HCT116 (cell line): ENCODE results near the gene SMIM35. TPM values are rescaled to one million over a fixed set of nuclear protein-coding genes. Genes with fewer than 3 reads are reported as not detected.

Source experiments
- ATAC-seq: fragments of 200-7000 bp; cut with Tn5 transposase; 2 replicates; pipeline ENCODE4 v1.9.1; 2020; ENCODE audit warnings: mild to moderate bottlenecking, moderate library complexity
- BruUV-seq: library from RNA; stranded (reverse); fragments of 400-500 nt; replicated peaks from 2 replicates; lab custom pipeline; 2021; lab: Mats Ljungman, UMichigan
- CTCF ChIA-PET: fragments of 300-600 bp; sonication (Branson Sonifier 250); formaldehyde crosslinking; loops from one replicate; lab custom pipeline; 2021; ENCODE audit warnings: antibody characterized with exemption; lab: Charles Lee
- POLR2A ChIA-PET: fragments of 300-600, 350-600 bp; sonication (Branson Sonifier 250); formaldehyde crosslinking; loops from one replicate; lab custom pipeline; 2021; ENCODE audit warnings: antibody characterized with exemption; lab: Charles Lee
- RAD21 ChIA-PET, 2 experiments: fragments of 300-600 bp; sonication (Branson Sonifier 250); formaldehyde crosslinking; loops; one replicate each; lab custom pipeline; 2023; ENCODE audit warnings: low total read pairs in 2 of 2; ENCODE audit not compliant: uncharacterized antibody in 2 of 2, unreplicated experiment in 2 of 2, low non-redundant PET in 1 of 2; lab: Charles Lee
- DNase-seq: peaks from one replicate; pipeline ENCODE4 v3.0.0-alpha.2; 2010; ENCODE audit warnings: low read depth, low spot score
- H2AFZ ChIP-seq: fragments of 200-600 bp; shearing (Covaris generic), sonication (generic); 2 replicates; pipeline ENCODE4 v1.6.1; 2017; ENCODE audit warnings: low read depth, mixed run types, mixed read lengths, antibody characterized with exemption, low read length; ENCODE audit not compliant: poor library complexity, severe bottlenecking
- H3K27ac ChIP-seq: 2 replicates; pipeline ENCODE4 v1.5.1; 2012; ENCODE audit warnings: low read depth, low read length
- H3K27me3 ChIP-seq: fragments of 200-600 bp; sonication (generic); 2 replicates; pipeline ENCODE4 v1.6.1; 2016; ENCODE audit warnings: mixed run types, low read length, mixed read lengths; ENCODE audit not compliant: insufficient read depth
- H3K36me3 ChIP-seq, 2 experiments: fragments of 200-500 bp in 1 of 2; fragments of 200-600 bp in 1 of 2; sonication (Bioruptor generic) in 1 of 2; sonication (generic) in 1 of 2; 2 replicates each; pipeline versions ENCODE4 v1.5.1 to v1.6.1; 2014 to 2016; ENCODE audit warnings: low read length in 2 of 2, inconsistent platforms in 1 of 2, mixed read lengths in 1 of 2, mixed run types in 1 of 2; ENCODE audit not compliant: insufficient read depth in 2 of 2, control insufficient read depth in 1 of 2
- H3K4me1 ChIP-seq, 2 experiments: fragments of 200-600 bp in 1 of 2; sonication (generic) in 1 of 2; 2 replicates each; pipeline versions ENCODE4 v1.5.1 to v1.6.1; 2012 to 2017; ENCODE audit warnings: low read length in 2 of 2, inconsistent platforms in 1 of 2, mild to moderate bottlenecking in 1 of 2, mixed read lengths in 1 of 2, mixed run types in 1 of 2, moderate library complexity in 1 of 2; ENCODE audit not compliant: insufficient read depth in 2 of 2, control insufficient read depth in 1 of 2
- H3K4me2 ChIP-seq: fragments of 200-600 bp; sonication (generic); 2 replicates; pipeline ENCODE4 v1.6.1; 2017; ENCODE audit warnings: mixed run types, low read length, mixed read lengths
- H3K4me3 ChIP-seq, 2 experiments: fragments of 200-600 bp in 1 of 2; sonication (generic) in 1 of 2; replicated peaks in 1 of 2; 2 replicates each; pipeline ENCODE4 v1.5.1; 2011 to 2016; ENCODE audit warnings: low read length in 2 of 2, control low read depth in 1 of 2, low read depth in 1 of 2, mild to moderate bottlenecking in 1 of 2, mixed read lengths in 1 of 2, mixed run types in 1 of 2
- H3K79me2 ChIP-seq: fragments of 200-600 bp; sonication (generic); 2 replicates; pipeline ENCODE4 v1.6.1; 2017; ENCODE audit warnings: mild to moderate bottlenecking, mixed run types, low read length, moderate library complexity, mixed read lengths; ENCODE audit not compliant: insufficient read depth
- H3K9ac ChIP-seq: fragments of 200-600 bp; sonication (generic); 2 replicates; pipeline ENCODE4 v1.6.1; 2016; ENCODE audit warnings: low read length, mixed read lengths
- H3K9me2 ChIP-seq: fragments of 200-600 bp; sonication (generic), shearing (Covaris generic); 2 replicates; pipeline ENCODE4 v1.6.1; 2017; ENCODE audit warnings: mixed run types, mild to moderate bottlenecking, moderate library complexity; ENCODE audit not compliant: insufficient read depth
- H3K9me3 ChIP-seq, 2 experiments: fragments of 200-500 bp in 1 of 2; fragments of 200-600 bp in 1 of 2; sonication (Bioruptor generic) in 1 of 2; sonication (generic) in 1 of 2; 2 replicates each; pipeline ENCODE4 v1.6.1; 2014 to 2017; ENCODE audit warnings: low read length in 2 of 2, mixed read lengths in 2 of 2, inconsistent platforms in 1 of 2, low read depth in 1 of 2, mild to moderate bottlenecking in 1 of 2, mixed run types in 1 of 2, moderate library complexity in 1 of 2; ENCODE audit not compliant: control insufficient read depth in 1 of 2, insufficient read depth in 1 of 2
- H4K20me1 ChIP-seq: fragments of 200-600 bp; sonication (generic), shearing (Covaris generic); 2 replicates; pipeline ENCODE4 v1.6.1; 2017; ENCODE audit warnings: mixed run types, mild to moderate bottlenecking, moderate library complexity; ENCODE audit not compliant: insufficient read depth
- CBX3 ChIP-seq: IDR thresholded peaks from 2 replicates; pipeline ENCODE4 v1.6.1; 2012; ENCODE audit warnings: low read depth
- CTCF ChIP-seq, 3 experiments: fragments of 200-600 bp in 1 of 3; sonication (generic) in 1 of 3; IDR thresholded peaks in 2 of 3; conservative IDR thresholded peaks in 1 of 3; 2 replicates each; pipeline ENCODE4 v1.5.1; 2012 to 2017; ENCODE audit warnings: low read depth in 2 of 3, low read length in 2 of 3, antibody characterized with exemption in 1 of 3, borderline replicate concordance in 1 of 3, control low read depth in 1 of 3, mild to moderate bottlenecking in 1 of 3, mixed read lengths in 1 of 3, mixed run types in 1 of 3, moderate library complexity in 1 of 3; ENCODE audit not compliant: insufficient read depth in 1 of 3
- MAX ChIP-seq: IDR thresholded peaks from 2 replicates; pipeline ENCODE4 v1.6.1; 2012
- ZBTB33 ChIP-seq: IDR thresholded peaks from 2 replicates; pipeline ENCODE4 v1.6.1; 2011; ENCODE audit warnings: mild to moderate bottlenecking, low read length, moderate library complexity; ENCODE audit not compliant: insufficient replicate concordance; ENCODE audit errors: extremely low read depth
- intact Hi-C: fragments of 100-400 bp; cut with micrococcal nuclease; formaldehyde crosslinking; loops from 2 replicates; pipeline ENCODE4 v1.10.0; 2022
- total RNA-seq: library from RNA; stranded (reverse); gene quantifications from one replicate; pipeline ENCODE4 v1.2.1, GENCODE V29; 2021; ENCODE audit not compliant: unreplicated experiment

The SMIM35 gene
- total RNA-seq, 1 experiment from 2014 or later, result not detected

DNA sequence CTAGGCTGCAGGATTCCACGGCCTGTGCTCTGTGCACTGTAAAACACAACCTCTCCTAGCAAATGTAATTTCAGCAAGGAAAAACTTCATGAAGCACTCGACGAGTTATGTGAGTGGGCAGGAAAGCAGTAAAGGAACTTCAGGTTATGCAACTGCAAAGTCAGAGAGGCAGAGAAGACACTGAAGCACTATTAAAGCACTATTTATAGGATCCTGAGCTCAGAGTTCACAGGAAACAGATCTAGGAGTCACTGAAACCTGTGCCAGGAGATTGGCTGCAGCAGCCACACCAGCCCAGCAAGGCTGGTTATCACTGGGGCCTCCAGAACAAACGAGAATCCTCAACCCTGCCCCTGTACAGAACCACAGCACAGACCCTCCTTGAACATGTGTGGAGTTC, 2.5 kb downstream of the SMIM35 start (continued):
- no peak for TF ChIP-seq CTCF (IDR thresholded peaks at IDR 0.05 in 2 of 3, conservative IDR thresholded peaks at IDR 0.05 in 1 of 3; ENCODE audit: borderline replicate concordance in 1 of 3, insufficient read depth in 1 of 3, low read depth in 2 of 3, low read length in 2 of 3)

- intact Hi-C loops, result no loop called here
- CTCF ChIA-PET, result interaction anchor here (1.2 kb wide), 1 partner anchor 96 kb away, joined by 3 read pairs; no protein-coding TSS in a partner anchor
- ATAC-seq, result no peak
- Histone ChIP-seq H3K9me3 (no peaks in the 10 kb centered on the region; a peak in 1 of 4 replicates), H3K27me3 (peaks cover 3% of the 10 kb centered on the region; the same call in 1 of the 2 replicates), H3K36me3 (no peaks in the 10 kb centered on the region), H4K20me1 (no peaks in the 10 kb centered on the region), H3K4me2 (no peak overlapping the region), H3K79me2 (no peaks in the 10 kb centered on the region), H3K4me3 (no peak overlapping the region), H2AFZ (no peak overlapping the region), H3K27ac (no peak overlapping the region), H3K4me1 (no peaks in the 10 kb centered on the region), H3K9me2 (no peaks in the 10 kb centered on the region), H3K9ac (no peak overlapping the region)
- POLR2A ChIA-PET, result interaction anchor here (0.6 kb wide), 1 partner anchor 34 kb away, joined by 6 read pairs; no protein-coding TSS in a partner anchor
- no peak for DNase-seq
- RAD21 ChIA-PET, result no interaction called here
- BruUV-seq, result no TSS peak
- TF ChIP-seq CBX3 (no peak), MAX (no peak), ZBTB33 (no peak)
Observed at GRCh38 chr11:118082880-118083552, 3.7 kb downstream of the SMIM35 start.
